ENCODE measurements around the gene DAB2IP.

GRCh38 chr9:121678501-121679022 lies 27.1 kb downstream of the DAB2IP start:
- TF ChIP-seq, protein P1, sequence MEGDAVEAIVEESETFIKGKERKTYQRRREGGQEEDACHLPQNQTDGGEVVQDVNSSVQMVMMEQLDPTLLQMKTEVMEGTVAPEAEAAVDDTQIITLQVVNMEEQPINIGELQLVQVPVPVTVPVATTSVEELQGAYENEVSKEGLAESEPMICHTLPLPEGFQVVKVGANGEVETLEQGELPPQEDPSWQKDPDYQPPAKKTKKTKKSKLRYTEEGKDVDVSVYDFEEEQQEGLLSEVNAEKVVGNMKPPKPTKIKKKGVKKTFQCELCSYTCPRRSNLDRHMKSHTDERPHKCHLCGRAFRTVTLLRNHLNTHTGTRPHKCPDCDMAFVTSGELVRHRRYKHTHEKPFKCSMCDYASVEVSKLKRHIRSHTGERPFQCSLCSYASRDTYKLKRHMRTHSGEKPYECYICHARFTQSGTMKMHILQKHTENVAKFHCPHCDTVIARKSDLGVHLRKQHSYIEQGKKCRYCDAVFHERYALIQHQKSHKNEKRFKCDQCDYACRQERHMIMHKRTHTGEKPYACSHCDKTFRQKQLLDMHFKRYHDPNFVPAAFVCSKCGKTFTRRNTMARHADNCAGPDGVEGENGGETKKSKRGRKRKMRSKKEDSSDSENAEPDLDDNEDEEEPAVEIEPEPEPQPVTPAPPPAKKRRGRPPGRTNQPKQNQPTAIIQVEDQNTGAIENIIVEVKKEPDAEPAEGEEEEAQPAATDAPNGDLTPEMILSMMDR (IDR thresholded peaks at IDR 0.05) = no peak
- TF ChIP-seq POLR2AphosphoS5 (IDR thresholded peaks at IDR 0.05) = no peak

All from prostate gland (tissue), 2 donors.